HepG2 (cell line): ENCODE data around the gene TBX6. TPM values are rescaled to one million over a fixed set of nuclear protein-coding genes. Genes with fewer than 3 reads are reported as not detected.

Source experiments
- ASH2L ChIP-seq: fragments of 300-600, 200-600 bp; sonication (generic); IDR thresholded peaks from 2 replicates; pipeline ENCODE4 v1.7.0; 2017; ENCODE audit warnings: low read depth, mild to moderate bottlenecking, moderate library complexity, mixed read lengths, low read length; ENCODE audit not compliant: insufficient read length
- HMG20B ChIP-seq: conservative IDR thresholded peaks from 2 replicates; pipeline ENCODE4 v1.6.1; 2016; ENCODE audit warnings: missing genetic modification reagents, missing compliant biosample characterization
- HOXA3 ChIP-seq: sonication (generic); formaldehyde crosslinking; IDR thresholded peaks from 2 replicates; pipeline ENCODE4 v1.5.0; 2020; ENCODE audit warnings: missing genetic modification reagents
- RXRA ChIP-seq: sonication (generic); formaldehyde crosslinking; IDR thresholded peaks from 2 replicates; pipeline ENCODE4 v1.5.1; 2020; ENCODE audit warnings: missing genetic modification reagents
- SAP130 ChIP-seq: IDR thresholded peaks from 2 replicates; pipeline ENCODE4 v1.6.1; 2016; ENCODE audit warnings: low read depth
- XRCC5 ChIP-seq: fragments of 200-400 bp; formaldehyde crosslinking; optimal IDR thresholded peaks from 2 replicates; pipeline ENCODE3; 2017; ENCODE audit warnings: mild to moderate bottlenecking, low read length
- ZBTB38 ChIP-seq: sonication (generic); formaldehyde crosslinking; IDR thresholded peaks from 2 replicates; pipeline ENCODE4 v1.5.1; 2020; ENCODE audit warnings: mild to moderate bottlenecking, missing genetic modification reagents
- ZFP1 ChIP-seq: IDR thresholded peaks from 2 replicates; pipeline ENCODE4 v1.6.1; 2016
- ZNF20 ChIP-seq: sonication (generic); formaldehyde crosslinking; IDR thresholded peaks from 2 replicates; pipeline ENCODE4 v1.4.0; 2020; ENCODE audit warnings: mild to moderate bottlenecking, moderate library complexity, missing genetic modification reagents
- ZNF207 ChIP-seq: fragments of 450-650 bp; IDR thresholded peaks from 2 replicates; pipeline ENCODE4 v1.6.1; 2016; ENCODE audit warnings: antibody characterized with exemption, borderline replicate concordance
- ZNF790 ChIP-seq: sonication (generic); formaldehyde crosslinking; IDR thresholded peaks from 2 replicates; pipeline ENCODE4 v1.8.0; 2022; ENCODE audit warnings: missing genetic modification reagents, mild to moderate bottlenecking, borderline replicate concordance
- ZNF891 ChIP-seq: sonication (generic); formaldehyde crosslinking; IDR thresholded peaks from 2 replicates; pipeline ENCODE4 v1.5.0; 2020; ENCODE audit warnings: mild to moderate bottlenecking, missing genetic modification reagents
- polyA plus RNA-seq, 8 experiments: library from polyadenylated mRNA; depleted of rRNA in 3 of 8; stranded (reverse) in 7 of 8; unstranded in 1 of 8; fragments of >200 nt; fragmentation: Illumina TruSeq in 4 of 8; extraction: Trizol in 4 of 8; gene quantifications; 2 replicates each; pipeline versions ENCODE4 v1.2.1 to v1.2.3, GENCODE V29; 2011 to 2016; ENCODE audit warnings: low read depth in 4 of 8, missing spikeins in 1 of 8, mixed read lengths in 1 of 8; ENCODE audit not compliant: insufficient read depth in 1 of 8
- total RNA-seq, 5 experiments: library from RNA; depleted of rRNA; stranded (reverse); fragments of >200 nt; fragmentation: Illumina TruSeq; extraction: Trizol; gene quantifications; 2 replicates each; pipeline ENCODE4 v1.2.3, GENCODE V29; 2016; ENCODE audit warnings: low read depth in 1 of 5
- TF ChIP-seq, protein P1 (sequence below): sonication (generic); formaldehyde crosslinking; IDR thresholded peaks from 2 replicates; pipeline ENCODE4 v1.4.0; 2020; ENCODE audit warnings: missing genetic modification reagents
- TF ChIP-seq, protein P2 (sequence below): sonication (generic); formaldehyde crosslinking; IDR thresholded peaks from 2 replicates; pipeline ENCODE4 v1.4.0; 2020; ENCODE audit warnings: missing genetic modification reagents
- TF ChIP-seq, protein P3 (sequence below): sonication (generic); formaldehyde crosslinking; IDR thresholded peaks from 2 replicates; pipeline ENCODE4 v1.4.0; 2020; ENCODE audit warnings: missing genetic modification reagents
- TF ChIP-seq, protein P4 (sequence below), 2 experiments: fragments of 450-650 bp in 1 of 2; sonication (generic) in 1 of 2; formaldehyde crosslinking; IDR thresholded peaks; 2 replicates each; pipeline versions ENCODE4 v1.5.0 to v1.8.0; 2020 to 2022; ENCODE audit warnings: mild to moderate bottlenecking in 1 of 2, missing genetic modification reagents in 1 of 2

Gene TBX6
- total and polyA plus RNA-seq, 2 of the 13 experiments (the other 11 are each of a cell fraction or from before 2014, with no cell fraction given) = 0.24 to 0.42 TPM

DNA sequence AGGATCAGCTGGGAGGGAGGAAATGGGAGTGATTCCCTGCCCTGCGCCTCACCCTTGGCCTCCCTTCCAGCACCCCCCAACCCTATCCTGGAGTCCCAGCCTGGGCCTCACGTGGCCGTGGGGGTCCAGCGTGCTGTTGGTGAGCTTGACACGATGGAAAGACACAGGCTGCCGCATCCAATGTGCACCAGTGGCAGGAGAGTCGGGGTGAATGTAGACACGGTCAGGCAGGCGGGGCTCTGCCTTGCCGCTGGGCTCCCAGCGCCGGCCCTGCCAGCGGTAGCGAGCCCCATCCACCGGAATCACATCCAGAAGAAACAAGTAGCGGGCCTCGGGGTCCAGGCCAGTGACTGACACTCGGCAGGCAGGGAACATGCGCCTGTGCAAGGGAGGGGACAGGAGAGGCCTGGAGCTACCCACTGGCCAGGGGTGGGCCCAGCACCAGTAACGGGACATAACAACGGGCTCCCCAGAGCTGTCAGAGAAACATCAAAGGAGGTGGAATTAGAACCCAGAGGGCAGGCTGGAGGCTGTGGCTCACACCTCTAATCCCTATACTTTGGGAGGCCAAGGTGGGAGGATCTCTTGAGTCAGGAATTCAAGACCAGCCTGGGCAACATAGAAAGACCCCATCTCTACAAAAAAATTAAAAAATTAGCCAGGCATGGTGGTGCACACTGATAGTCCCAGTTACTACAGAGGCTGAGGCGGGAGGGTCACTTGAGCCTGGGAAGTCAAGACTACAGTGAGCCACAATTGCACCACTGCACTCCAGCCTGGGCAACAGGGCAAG, 2.7 kb downstream of the TBX6 start (continued):
- TF ChIP-seq, protein P1, sequence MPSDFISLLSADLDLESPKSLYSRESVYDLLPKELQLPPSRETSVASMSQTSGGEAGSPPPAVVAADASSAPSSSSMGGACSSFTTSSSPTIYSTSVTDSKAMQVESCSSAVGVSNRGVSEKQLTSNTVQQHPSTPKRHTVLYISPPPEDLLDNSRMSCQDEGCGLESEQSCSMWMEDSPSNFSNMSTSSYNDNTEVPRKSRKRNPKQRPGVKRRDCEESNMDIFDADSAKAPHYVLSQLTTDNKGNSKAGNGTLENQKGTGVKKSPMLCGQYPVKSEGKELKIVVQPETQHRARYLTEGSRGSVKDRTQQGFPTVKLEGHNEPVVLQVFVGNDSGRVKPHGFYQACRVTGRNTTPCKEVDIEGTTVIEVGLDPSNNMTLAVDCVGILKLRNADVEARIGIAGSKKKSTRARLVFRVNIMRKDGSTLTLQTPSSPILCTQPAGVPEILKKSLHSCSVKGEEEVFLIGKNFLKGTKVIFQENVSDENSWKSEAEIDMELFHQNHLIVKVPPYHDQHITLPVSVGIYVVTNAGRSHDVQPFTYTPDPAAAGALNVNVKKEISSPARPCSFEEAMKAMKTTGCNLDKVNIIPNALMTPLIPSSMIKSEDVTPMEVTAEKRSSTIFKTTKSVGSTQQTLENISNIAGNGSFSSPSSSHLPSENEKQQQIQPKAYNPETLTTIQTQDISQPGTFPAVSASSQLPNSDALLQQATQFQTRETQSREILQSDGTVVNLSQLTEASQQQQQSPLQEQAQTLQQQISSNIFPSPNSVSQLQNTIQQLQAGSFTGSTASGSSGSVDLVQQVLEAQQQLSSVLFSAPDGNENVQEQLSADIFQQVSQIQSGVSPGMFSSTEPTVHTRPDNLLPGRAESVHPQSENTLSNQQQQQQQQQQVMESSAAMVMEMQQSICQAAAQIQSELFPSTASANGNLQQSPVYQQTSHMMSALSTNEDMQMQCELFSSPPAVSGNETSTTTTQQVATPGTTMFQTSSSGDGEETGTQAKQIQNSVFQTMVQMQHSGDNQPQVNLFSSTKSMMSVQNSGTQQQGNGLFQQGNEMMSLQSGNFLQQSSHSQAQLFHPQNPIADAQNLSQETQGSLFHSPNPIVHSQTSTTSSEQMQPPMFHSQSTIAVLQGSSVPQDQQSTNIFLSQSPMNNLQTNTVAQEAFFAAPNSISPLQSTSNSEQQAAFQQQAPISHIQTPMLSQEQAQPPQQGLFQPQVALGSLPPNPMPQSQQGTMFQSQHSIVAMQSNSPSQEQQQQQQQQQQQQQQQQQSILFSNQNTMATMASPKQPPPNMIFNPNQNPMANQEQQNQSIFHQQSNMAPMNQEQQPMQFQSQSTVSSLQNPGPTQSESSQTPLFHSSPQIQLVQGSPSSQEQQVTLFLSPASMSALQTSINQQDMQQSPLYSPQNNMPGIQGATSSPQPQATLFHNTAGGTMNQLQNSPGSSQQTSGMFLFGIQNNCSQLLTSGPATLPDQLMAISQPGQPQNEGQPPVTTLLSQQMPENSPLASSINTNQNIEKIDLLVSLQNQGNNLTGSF (CRISPR knock-in tag) = 0 out of 2 replicates have a peak, but pooled peaks have one; percentile 54
- TF ChIP-seq SAP130 (CRISPR knock-in tag) = 0 out of 2 replicates have a peak, but pooled peaks have one; percentile 56
- TF ChIP-seq ZNF891 (CRISPR knock-in tag) = peak; percentile 52; the same call in 1 of the 2 replicates
- TF ChIP-seq ZNF207 = no peak
- peak; percentile 14; the same call in 1 of the 2 replicates for TF ChIP-seq HOXA3 (CRISPR knock-in tag)
- TF ChIP-seq ZNF20 = no peak
- TF ChIP-seq ZBTB38 (CRISPR knock-in tag) = peak; percentile 68; the same call in 1 of the 2 replicates
- no peak for TF ChIP-seq ZNF790 (CRISPR knock-in tag)
- TF ChIP-seq ASH2L = no peak
- TF ChIP-seq ZFP1 (CRISPR knock-in tag) = no peak
- TF ChIP-seq, protein P2, sequence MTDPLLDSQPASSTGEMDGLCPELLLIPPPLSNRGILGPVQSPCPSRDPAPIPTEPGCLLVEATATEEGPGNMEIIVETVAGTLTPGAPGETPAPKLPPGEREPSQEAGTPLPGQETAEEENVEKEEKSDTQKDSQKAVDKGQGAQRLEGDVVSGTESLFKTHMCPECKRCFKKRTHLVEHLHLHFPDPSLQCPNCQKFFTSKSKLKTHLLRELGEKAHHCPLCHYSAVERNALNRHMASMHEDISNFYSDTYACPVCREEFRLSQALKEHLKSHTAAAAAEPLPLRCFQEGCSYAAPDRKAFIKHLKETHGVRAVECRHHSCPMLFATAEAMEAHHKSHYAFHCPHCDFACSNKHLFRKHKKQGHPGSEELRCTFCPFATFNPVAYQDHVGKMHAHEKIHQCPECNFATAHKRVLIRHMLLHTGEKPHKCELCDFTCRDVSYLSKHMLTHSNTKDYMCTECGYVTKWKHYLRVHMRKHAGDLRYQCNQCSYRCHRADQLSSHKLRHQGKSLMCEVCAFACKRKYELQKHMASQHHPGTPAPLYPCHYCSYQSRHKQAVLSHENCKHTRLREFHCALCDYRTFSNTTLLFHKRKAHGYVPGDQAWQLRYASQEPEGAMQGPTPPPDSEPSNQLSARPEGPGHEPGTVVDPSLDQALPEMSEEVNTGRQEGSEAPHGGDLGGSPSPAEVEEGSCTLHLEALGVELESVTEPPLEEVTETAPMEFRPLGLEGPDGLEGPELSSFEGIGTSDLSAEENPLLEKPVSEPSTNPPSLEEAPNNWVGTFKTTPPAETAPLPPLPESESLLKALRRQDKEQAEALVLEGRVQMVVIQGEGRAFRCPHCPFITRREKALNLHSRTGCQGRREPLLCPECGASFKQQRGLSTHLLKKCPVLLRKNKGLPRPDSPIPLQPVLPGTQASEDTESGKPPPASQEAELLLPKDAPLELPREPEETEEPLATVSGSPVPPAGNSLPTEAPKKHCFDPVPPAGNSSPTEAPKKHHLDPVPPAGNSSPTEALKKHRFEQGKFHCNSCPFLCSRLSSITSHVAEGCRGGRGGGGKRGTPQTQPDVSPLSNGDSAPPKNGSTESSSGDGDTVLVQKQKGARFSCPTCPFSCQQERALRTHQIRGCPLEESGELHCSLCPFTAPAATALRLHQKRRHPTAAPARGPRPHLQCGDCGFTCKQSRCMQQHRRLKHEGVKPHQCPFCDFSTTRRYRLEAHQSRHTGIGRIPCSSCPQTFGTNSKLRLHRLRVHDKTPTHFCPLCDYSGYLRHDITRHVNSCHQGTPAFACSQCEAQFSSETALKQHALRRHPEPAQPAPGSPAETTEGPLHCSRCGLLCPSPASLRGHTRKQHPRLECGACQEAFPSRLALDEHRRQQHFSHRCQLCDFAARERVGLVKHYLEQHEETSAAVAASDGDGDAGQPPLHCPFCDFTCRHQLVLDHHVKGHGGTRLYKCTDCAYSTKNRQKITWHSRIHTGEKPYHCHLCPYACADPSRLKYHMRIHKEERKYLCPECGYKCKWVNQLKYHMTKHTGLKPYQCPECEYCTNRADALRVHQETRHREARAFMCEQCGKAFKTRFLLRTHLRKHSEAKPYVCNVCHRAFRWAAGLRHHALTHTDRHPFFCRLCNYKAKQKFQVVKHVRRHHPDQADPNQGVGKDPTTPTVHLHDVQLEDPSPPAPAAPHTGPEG (CRISPR knock-in tag) = 0 out of 2 replicates have a peak, but pooled peaks have one; percentile 53
- TF ChIP-seq XRCC5 = peak; percentile 40
- TF ChIP-seq, protein P3, sequence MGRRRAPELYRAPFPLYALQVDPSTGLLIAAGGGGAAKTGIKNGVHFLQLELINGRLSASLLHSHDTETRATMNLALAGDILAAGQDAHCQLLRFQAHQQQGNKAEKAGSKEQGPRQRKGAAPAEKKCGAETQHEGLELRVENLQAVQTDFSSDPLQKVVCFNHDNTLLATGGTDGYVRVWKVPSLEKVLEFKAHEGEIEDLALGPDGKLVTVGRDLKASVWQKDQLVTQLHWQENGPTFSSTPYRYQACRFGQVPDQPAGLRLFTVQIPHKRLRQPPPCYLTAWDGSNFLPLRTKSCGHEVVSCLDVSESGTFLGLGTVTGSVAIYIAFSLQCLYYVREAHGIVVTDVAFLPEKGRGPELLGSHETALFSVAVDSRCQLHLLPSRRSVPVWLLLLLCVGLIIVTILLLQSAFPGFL (CRISPR knock-in tag) = peak; percentile 22; the same call in 1 of the 2 replicates
- no peak; the same call in 1 of the 2 replicates for TF ChIP-seq HMG20B (CRISPR knock-in tag)
- peak; percentile 40; the same call in 1 of the 2 replicates for TF ChIP-seq RXRA
- TF ChIP-seq, protein P4, sequence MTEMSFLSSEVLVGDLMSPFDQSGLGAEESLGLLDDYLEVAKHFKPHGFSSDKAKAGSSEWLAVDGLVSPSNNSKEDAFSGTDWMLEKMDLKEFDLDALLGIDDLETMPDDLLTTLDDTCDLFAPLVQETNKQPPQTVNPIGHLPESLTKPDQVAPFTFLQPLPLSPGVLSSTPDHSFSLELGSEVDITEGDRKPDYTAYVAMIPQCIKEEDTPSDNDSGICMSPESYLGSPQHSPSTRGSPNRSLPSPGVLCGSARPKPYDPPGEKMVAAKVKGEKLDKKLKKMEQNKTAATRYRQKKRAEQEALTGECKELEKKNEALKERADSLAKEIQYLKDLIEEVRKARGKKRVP (CRISPR knock-in tag; IDR thresholded peaks at IDR 0.05) = no peak
